ENCODE data around the gene DIO1. TPM values are rescaled to one million over a fixed set of nuclear protein-coding genes. Genes with fewer than 3 reads are reported as not detected.

The DIO1 gene
- polyA plus RNA-seq, 3 donors = 0.22 to 0.73 TPM; not detected in 1

DNA sequence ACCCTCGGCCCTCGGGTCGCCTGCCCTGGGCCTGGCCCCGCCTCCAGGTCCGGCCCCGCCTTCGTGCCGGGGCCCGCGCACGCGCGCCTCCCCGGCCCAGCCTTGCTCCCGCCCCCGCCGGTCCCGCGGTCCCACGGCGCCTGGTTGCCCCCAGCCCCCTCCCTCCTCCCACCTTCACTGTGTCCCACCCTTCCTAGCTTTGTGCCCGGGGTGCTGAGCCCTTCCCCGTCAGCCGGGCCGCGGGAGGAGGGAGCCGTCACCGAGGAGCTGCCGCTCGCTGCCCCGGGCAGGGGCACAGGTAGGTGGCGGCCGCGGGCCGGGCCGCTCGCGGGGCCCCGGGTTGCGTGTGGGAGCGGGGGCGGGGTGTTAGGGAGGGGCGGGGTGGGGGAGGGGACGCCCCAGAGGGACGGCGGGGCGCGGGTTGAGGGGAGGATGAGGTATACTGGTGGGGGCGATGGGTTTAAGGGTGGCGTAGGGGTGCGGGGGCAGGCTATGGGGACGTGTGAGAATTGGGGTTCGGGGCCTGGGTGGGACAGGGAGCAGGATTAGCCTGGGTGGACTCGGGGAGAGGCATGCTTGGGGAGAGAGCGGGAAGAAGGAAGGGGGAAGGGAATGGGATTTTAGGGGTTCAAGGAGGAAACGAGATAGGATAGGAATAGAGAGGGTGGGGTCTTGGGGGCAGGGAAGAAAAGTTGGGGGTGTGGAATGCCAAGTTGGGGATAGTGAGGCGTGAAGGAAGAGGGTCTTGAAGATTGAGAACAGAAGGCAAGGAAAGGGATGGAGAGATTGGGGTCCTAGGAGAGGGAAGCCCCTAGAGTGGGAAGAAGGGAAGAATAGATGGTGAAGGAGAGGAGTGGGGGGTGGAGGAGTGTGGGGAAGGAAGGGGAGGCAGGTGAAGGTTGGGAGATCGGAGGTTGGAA lies 52.5 kb downstream of the DIO1 start, which contains the start of gene LRRC42:
TSS of gene LRRC42 (plus strand) at position 99 of the 920 bp plus-strand sequence. CDS start 5,650 bp downstream, outside the sequence.
- peak within 1 kb of the TSS; percentile 64 to 96 (median 82) for H3K4me3 ChIP-seq (replicated peaks in 1 of 3; ENCODE audit: low read depth in 2 of 3, low read length in 3 of 3)
- peak within 1 kb of the TSS; percentile 51 to 78 for H3K27ac ChIP-seq (ENCODE audit: low read depth in 1 of 2, low read length in 2 of 2)
- H3K4me1 ChIP-seq (ENCODE audit: control insufficient read depth in 1 of 2, insufficient read depth in 2 of 2, low read length in 2 of 2) = peaks cover 18 to 22% of the 10 kb centered on the region in 2 donors
- peaks cover 0 to 2% of the 10 kb centered on the region in 2 donors for H3K36me3 ChIP-seq (replicated peaks in 1 of 2; ENCODE audit: control insufficient read depth in 1 of 2, insufficient read depth in 2 of 2, low read length in 2 of 2)
- WGBS (ENCODE audit: insufficient coverage) = 2% methylated on average over 20 of the region's 58 CpGs
- no peaks in the 10 kb centered on the region for H3K9me3 ChIP-seq (replicated peaks in 1 of 2; ENCODE audit: control insufficient read depth in 1 of 2, insufficient read depth in 1 of 2, low read length in 2 of 2)
- Mint-ChIP-seq H3K27ac (peak within 1 kb of the TSS; percentile 87 to 94 (median 92)), H3K36me3 (peaks cover under 1 to 4% of the 10 kb centered on the region in 2 donors), H3K27me3 (ENCODE audit: low read depth in 3 of 3) (no peaks in the 10 kb centered on the region), H3K4me1 (peaks cover 22% of the 10 kb centered on the region), H3K4me3 (peak within 1 kb of the TSS; percentile 94 to 96), H3K9me3 (no peaks in the 10 kb centered on the region)
- intact Hi-C loops (cut with micrococcal nuclease) = loop anchor here (5.0 to 10.0 kb wide), 6 partner anchors 59 to 818 kb away; partner anchors contain the start of genes TCEANC2 (in 2 of the 2), TMEM59 (in 2 of the 2), NDC1 (in 1 of the 2) and PARS2 (in 1 of the 2)
- H4K20me1 ChIP-seq (ENCODE audit: insufficient read depth, low read length) = no peaks in the 10 kb centered on the region
- H3K9ac ChIP-seq (ENCODE audit: insufficient read depth, low read length, poor library complexity, severe bottlenecking) = peak within 1 kb of the TSS; percentile 81
- peak in 1 of 3 donors; percentile 68 for DNase-seq
- peak within 1 kb of the TSS; percentile 80 for H3K4me2 ChIP-seq (replicated peaks; ENCODE audit: extremely low read depth, low read length, poor library complexity, severe bottlenecking)
- H3K27me3 ChIP-seq (ENCODE audit: control insufficient read depth in 2 of 2, insufficient read depth in 2 of 2, low read length in 2 of 2) = no peaks in the 10 kb centered on the region
- no peak for TF ChIP-seq CTCF (IDR thresholded peaks at IDR 0.05)
- H3K79me2 ChIP-seq (ENCODE audit: insufficient read depth, low read length) = peaks cover 35% of the 10 kb centered on the region
- peak within 1 kb of the TSS; percentile 100 for H2AFZ ChIP-seq (ENCODE audit: insufficient read depth, low read depth, low read length, poor library complexity, severe bottlenecking)

GRCh38 chr1:53947172-53947907 lies 53.4 kb downstream of the DIO1 start:
- H3K27me3 ChIP-seq (ENCODE audit: control insufficient read depth in 2 of 2, insufficient read depth in 2 of 2, low read length in 2 of 2) = no peaks in the 10 kb centered on the region
- peak overlapping the region; percentile 91 for H2AFZ ChIP-seq (ENCODE audit: insufficient read depth, low read depth, low read length, poor library complexity, severe bottlenecking)
- Mint-ChIP-seq H3K4me1 (peaks cover 22% of the 10 kb centered on the region), H3K9me3 (no peaks in the 10 kb centered on the region), H3K27me3 (ENCODE audit: low read depth in 3 of 3) (no peaks in the 10 kb centered on the region), H3K4me3 (peak overlapping the region in 1 of 2 donors; percentile 73), H3K27ac (peak overlapping the region in 3 of 7 donors; percentile 53 to 85 (median 79)), H3K36me3 (peaks cover 9 to 11% of the 10 kb centered on the region in 2 donors)
- H3K36me3 ChIP-seq (replicated peaks in 1 of 2; ENCODE audit: control insufficient read depth in 1 of 2, insufficient read depth in 2 of 2, low read length in 2 of 2) = peaks cover 5 to 10% of the 10 kb centered on the region in 2 donors
- no peak overlapping the region for H3K27ac ChIP-seq (ENCODE audit: low read depth in 1 of 2, low read length in 2 of 2)
- peaks cover 29% of the 10 kb centered on the region for H3K79me2 ChIP-seq (ENCODE audit: insufficient read depth, low read length)
- H3K9me3 ChIP-seq (replicated peaks in 1 of 2; ENCODE audit: control insufficient read depth in 1 of 2, insufficient read depth in 1 of 2, low read length in 2 of 2) = no peaks in the 10 kb centered on the region
- intact Hi-C loops (cut with micrococcal nuclease) = loop anchor here (5.0 to 10.0 kb wide), 6 partner anchors 60 to 817 kb away; partner anchors contain the start of genes TCEANC2 (in 2 of the 2), TMEM59 (in 2 of the 2), NDC1 (in 1 of the 2) and PARS2 (in 1 of the 2)
- WGBS (ENCODE audit: insufficient coverage) = 70% methylated on average over 4 of the region's 6 CpGs
- peak overlapping the region in 1 of 3 experiments; percentile 96 for H3K4me3 ChIP-seq (replicated peaks in 1 of 3; ENCODE audit: low read depth in 2 of 3, low read length in 3 of 3)
- H3K9ac ChIP-seq (ENCODE audit: insufficient read depth, low read length, poor library complexity, severe bottlenecking) = no peak overlapping the region
- no peak for DNase-seq
- H3K4me2 ChIP-seq (replicated peaks; ENCODE audit: extremely low read depth, low read length, poor library complexity, severe bottlenecking) = peak overlapping the region; percentile 80
- H3K4me1 ChIP-seq (ENCODE audit: control insufficient read depth in 1 of 2, insufficient read depth in 2 of 2, low read length in 2 of 2) = peaks cover 18 to 22% of the 10 kb centered on the region in 2 donors
- no peaks in the 10 kb centered on the region for H4K20me1 ChIP-seq (ENCODE audit: insufficient read depth, low read length)
- TF ChIP-seq CTCF (IDR thresholded peaks at IDR 0.05) = no peak

Data from CD14-positive monocyte (primary cell).